ENCODE measurements around the gene DNAJC9.

Gene DNAJC9

DNA sequence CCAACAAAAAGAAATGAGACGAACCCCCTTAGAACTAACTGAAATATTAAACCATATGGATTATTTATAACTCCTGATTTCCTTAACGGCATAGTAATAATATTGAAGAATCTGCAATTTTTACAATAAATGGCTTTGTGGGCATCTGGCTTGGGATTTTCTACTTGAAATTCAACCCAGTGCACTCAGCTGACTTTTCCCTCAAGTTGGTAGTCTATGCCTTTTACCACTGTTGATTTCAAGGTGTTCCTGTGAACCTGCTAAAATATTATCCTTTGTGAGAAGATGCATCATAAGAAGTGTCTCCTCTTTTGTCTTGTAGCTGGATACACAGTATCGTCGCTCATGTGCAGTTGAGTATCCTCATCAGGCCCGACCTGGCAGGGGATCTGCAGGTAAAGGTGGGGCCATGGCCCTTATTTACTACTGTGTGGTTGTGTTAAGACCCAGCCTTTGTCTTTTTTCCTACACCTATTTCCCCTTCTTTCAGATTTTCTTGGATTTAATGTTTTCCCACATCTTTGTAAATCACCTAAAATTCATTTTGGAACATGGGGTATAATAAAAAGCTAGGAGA is 8.0 kb downstream of the DNAJC9 start:
- DNase-seq: no peak

DNA sequence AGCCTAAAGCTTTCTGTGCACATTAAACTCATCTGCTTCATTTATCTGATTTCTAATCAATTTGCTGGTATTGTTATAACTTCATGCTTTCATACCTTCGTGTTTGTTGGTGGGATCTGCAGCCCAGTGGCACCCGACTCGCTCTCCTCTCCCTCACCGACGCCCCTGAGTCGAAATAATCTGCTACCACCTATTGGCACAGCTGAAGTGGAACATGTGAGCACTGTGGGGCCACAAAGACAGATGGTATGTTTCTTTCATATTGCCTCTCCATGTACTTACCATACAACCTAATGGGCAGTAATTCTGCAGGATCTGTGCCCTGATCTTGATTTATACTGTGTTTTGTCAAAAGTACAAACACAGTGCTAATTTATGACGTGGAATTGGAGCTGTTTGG is 12.4 kb downstream of the DNAJC9 start:
- no peak for DNase-seq

DNA sequence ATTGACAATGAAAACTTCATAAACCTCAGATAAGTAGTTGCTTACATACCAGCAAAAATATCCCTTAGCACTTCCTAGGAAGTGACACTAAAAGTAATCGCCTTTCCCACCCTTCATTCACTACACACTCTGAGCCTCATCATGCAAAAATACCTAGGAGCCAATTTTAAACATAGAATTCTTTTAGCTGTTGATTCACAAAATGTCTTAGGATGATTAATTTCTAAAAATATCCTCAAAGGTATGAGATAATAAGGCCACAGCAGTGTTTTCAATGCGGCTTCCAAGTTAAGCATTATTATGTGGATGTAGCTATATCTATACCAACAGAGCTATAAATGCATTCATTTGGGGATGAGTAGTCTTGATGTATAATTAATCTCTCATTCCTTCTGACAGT is 13.2 kb downstream of the DNAJC9 start:
- DNase-seq: no peak

DNA sequence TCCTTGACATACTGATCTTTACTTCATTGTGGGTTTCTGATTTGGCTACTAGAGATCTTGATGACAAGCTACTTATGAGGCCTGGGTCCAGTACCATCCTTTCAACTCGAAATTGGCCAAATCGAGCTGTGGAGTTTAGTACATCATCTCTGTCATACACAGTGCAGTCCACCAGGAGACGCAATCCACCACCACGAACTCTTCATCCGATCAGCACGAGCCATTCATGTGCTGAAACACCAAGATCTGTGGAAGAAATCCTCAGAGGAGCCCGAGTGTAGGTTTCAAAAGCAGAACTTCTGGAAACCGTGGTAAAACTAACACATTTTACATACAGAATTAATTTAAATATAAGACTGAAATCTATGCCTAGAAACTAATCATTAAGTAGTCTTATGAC is 14.2 kb downstream of the DNAJC9 start:
- no peak for DNase-seq

DNA sequence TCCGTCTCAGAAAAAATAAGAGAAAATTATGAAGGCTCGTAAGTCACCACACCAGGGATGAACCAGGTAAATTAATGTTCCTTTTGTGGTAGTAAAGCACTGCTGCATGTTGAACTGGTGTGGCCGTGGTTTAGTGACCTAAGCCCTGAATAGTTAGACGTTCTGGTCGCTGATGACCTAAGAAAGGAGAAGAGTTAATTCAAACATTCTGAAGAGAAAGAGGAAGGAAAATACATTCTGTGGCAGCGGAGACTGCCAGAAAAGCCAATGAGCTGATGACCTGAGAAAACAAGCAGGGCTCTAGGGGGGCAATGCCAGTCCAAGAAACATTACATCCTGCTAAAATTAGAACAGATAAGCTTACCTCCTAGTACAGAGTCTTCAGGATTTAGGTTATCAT is 17.5 kb downstream of the DNAJC9 start:
- no peak for DNase-seq

DNA sequence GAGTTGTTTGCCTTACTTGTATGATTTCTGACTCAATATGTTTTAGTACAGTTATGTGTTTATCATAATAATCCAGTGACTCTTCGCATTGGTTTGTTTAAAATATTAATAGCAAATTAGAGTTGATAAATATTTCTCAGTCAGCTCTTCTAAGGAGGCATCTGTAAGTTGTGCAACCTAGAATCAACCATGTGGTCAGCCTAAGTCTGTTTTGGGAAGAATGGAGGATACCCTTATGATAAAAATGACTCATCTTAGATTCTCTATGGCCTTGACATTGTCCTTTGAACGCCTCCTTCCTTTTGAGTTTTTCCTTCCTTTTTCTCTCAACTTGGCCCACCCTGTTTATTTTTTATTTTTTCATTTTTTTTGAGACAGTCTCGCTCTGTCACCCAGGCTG is 18.8 kb downstream of the DNAJC9 start:
- DNase-seq: no peak

DNA sequence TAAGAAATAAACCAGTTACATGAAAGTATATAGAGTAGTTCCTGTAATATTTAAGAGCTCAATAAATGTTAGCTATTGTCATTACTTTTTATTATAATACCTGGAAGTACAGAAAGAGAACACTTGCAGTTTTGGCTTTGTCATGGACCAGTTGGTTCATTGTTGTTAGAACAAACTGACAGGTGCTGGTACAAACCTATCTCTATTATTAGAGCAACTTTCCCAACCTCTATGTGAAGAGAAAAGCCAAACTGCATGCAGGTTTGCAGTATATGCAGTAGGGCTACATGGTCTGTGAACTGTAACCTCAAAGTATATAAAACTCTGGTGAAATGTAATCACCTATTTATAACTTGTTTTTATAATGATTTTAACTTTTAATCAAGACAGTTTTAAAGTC is 20.4 kb downstream of the DNAJC9 start:
- no peak for DNase-seq

DNA sequence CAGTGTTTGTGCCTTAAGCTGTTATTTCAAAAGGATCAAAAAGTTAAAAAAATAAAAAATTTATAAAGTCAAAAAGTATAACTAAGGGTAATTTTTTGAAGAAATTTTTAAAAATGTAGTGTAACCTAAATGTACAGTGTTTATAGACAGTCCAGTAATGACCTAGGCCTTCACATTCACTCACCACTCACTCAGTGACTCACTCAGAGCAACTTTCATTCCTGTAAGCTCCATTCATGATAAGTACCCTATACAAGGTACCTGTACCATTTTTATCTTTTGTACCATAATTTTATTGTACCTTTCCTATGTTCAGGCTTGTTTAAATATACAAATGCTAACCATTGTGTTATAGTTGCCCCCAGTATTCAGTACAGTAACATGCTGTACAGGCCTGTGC is 21.5 kb downstream of the DNAJC9 start:
- no peak for DNase-seq

DNA sequence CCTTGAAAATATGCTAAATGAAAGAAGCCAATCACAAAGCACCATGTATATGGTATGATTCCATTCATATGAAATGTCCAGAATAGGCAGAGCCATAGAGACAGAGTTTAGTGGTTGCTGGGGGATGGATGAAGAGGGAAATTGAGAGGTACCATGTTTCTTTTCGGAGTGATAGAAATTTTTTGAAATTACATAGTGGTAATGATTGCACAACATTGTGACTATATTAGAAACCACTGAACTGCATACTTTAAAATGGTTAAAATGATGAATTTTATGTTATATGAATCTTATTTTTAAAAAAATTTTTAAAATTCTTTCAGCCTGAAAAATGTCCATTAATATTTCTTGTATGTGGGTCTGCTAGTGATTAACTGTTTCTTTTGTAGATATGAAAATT is 26.1 kb downstream of the DNAJC9 start:
- no peak for DNase-seq

DNA sequence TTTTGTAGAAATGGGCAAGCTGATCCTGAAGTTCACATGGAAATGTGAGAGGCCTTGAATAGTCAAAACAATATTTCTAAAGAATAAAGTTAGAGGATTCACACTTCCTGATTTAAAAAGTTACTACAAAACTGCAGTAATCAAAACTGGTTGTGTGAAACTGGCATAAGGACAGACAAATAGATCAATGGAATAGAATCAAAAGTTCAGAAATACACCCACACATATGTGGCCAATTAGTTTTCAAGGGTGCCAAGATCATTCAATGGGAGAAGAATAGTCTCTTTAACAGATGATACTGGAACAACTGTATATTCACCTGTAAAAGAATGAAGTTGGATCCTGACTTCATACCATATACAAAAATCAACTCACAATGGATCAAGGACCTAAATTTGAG is 27.7 kb downstream of the DNAJC9 start:
- DNase-seq: no peak

DNA sequence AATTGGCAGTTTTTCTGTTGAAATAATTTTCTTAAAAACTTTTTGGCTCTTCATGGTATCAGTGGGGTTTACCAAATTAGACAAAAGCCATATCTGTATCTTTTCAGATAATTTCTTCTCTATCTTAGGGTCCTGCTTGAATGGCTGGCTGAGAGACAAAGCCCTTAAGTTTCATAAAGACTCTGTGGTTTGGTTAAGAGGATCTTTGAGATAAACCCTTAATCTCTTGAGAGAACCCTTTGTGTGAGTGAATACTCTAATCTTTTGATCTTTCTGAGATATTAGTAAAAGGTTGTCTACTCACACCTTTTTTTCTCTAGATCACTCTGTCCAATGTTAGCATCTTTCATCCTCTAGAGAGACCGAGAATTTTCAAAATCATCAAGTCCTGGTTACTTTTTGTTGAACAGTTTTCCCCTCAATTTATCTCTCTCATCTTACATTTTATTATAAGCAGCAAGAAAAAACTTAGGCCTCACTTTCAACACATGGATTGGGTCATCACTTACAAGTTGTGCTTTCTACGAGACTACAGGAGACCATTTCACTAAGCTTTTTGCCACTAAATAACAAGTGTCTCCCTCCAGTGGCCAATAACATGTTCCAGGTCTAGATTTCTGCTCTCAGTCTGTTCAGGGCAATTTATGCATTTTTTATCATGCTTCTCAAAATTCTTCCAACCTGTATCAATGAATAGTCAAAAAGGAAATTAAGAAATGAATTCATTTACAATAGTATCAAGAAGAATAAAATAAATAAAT is 28.4 kb downstream of the DNAJC9 start:
- no peak for DNase-seq

DNA sequence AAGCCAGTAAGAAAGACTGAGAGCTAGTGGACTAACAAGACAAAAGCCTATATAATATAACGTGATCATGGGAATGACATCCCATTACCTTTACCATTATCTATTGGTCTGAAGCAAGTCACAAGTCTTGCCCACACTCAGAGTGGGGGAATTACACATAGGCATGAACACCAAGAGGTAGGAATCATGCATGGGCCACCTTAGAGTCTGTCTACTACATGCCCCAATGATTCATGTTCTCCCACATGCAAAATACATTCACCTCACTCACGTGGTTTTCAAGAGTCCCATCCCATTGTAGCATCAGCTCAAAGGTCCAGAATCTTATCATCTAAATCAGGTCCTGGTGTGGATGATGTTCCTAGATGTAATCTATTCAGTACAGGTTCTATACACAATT is 29.4 kb downstream of the DNAJC9 start:
- no peak for DNase-seq

DNA sequence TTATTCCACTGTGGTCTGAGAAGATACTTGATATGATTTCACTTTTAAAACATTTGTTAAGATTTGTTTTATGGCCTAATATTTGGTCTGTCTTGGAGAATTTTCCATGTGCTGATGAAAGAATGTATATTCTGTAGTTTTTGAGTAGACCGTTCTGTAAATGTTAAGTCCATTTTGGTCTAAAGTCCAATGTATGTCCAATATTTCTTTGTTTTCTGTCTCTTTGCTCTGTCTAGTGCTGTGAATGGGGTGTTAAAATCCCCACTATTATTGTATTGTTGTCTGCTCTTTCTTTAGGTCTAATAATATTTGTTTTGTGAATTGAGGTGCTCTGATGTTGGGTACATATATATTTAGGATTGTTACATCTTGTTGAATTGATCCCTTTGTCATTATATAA is 31.3 kb downstream of the DNAJC9 start:
- no peak for DNase-seq

DNA sequence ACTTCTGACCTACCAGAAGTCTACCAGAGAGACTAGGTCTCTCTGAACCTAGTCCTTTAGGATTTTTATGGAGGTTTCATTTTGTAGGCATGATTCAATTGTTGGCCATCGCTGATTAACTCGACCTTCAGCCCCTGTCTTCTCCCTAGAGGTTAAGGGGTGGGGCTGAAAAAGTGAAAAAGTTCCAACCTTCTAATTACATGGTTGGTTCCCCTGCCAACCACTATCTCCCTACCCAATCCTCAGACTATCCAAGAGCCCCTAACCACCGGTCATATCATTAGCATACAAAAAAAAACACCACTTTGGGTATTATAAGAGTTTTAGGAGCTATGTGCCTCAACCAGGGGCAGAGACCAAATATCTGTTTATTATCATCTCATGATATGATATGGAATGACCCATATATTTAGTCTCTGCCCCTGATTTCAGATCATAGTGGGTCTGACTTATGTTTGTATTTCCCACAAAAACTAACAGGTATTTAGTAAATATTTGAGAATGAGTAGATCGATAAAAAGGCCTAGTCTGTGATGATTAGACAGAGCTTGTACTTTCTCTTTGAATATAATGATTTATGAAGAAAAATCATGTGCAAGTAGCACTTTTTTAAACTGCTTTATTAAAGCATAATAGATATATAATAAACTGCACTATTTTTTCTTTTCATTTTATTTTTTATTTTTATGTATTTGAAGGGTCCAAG is 35.8 kb downstream of the DNAJC9 start:
- DNase-seq: no peak

DNA sequence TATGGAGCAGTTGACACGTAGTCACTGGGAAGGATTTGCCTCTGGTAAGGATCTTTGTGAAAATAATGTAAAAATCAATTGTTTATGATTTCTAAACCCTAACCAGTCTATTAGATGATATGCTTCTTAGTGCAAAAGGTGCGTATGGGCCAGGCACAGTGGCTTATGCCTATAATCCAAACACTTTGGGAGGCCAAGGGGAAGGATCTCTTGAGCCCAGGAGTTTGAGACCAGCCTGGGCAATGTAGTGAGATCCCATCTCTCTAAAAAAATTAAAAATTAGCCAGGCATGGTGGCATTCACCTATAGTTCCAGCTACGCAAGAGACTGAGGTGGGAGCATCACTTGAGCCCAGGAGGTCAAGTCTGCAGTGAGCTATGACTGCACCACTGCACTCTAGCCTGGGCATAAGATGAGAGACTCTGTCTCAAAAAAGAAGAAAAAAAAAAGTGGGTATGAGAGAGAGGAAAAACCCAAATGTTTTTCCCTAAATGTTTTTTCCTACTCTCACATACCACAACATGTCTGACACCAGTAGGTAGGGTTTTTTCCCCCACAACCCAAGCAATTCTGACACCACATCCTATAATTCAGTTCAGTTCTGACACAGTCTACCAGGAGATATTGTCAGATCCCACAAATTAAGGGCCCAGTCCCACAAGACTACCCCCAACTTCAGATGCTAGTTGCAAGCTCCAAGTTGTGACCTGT is 36.5 kb downstream of the DNAJC9 start:
- DNase-seq: no peak

DNA sequence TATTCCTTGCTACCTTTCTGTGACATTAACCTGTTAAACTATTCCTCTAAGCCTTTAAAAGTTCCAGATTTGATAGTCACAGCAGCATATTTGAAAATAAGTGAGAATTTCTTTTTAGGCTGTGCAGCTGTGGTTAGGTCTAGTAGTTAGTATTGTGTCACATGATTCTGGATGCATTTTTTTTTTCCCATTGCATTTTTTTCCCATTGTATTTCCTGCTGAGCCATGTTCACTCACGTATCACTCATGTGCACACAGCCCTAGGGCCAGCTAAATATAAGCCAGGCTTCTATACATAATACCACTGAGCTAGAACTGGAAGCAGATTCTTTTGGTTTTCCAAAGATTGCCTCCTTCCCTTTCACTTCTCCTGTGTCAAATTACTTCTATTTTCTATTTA is 37.4 kb downstream of the DNAJC9 start:
- DNase-seq: no peak

DNA sequence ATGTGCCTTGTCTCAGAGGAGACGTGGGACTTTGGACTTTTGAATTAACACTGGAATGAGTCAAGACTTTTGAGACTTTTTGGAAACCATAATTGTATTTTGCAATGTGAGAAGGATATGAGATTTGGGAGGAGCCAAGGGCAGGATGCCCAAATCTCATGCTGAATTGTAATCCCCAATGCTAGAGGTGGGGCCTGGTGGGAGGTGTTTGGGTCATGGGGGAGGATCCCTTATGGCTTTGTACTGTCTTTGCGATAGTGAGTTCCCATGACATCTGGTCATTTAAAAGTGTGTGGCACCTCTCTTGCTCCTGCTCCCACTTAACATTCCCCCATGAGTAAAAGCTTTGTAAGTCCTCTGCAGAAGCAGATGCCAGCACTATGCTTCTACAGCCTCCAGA is 39.2 kb downstream of the DNAJC9 start:
- no peak for DNase-seq

DNA sequence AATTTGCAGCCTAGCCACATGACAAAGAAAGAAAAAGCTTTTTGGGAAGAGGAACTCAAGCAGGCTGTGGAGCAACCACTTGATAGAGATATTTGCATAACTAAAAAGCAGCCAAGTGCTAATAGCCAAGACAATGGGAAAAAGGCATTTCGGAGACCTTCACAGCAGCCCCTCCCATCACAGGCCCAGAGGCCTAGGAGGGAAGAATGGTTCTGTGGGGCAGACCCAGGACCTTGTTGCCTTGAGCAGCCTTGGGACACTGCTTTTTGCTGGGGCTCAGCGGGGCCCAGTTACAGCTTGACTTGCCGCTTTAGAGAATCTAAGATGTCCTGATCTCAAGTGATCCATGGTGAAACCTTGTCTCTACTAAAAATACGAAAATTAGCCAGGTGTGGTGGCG is 40.7 kb downstream of the DNAJC9 start:
- no peak for DNase-seq

DNA sequence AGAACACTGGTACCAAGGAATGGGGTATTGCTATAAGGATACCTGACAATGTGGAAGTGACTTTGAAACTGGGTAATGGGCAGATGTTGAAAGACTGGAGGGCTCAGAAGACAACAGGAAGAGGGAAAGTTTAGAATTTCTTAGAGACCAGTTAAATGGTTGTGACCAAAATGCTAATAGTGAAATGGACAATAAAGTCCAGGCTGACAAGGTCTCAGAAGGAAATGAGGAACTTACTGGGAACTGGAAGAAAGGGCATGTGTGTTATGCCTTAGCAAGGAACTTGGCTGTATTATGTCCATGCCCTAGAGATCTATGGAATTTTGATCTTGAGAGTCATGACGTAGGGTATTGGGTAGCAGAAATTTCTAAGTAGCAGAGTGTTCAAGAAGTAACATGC is 41.2 kb downstream of the DNAJC9 start:
- no peak for DNase-seq

DNA sequence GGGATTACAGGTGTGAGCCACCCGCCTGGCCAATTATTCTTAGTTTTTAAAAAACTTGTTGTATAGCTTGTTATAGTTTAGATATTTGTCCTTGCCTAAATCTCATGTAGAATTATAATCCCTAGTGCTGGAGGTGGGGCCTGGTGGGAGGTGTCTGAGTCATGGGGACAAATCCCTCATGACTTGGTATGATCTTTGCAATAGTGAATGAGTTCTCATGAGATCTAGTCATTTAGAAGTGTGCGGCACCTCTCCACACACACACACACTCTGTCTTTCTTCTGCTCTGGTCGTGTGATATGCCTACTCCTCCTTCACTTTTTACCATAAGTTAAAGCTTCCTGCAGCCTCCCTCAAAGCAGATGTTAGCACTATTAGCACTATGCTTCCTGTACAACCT is 42.0 kb downstream of the DNAJC9 start:
- DNase-seq: no peak
